SK-N-SH (cell line): ENCODE results near the gene ZNF438. TPM values are rescaled to one million over a fixed set of nuclear protein-coding genes. Genes with fewer than 3 reads are reported as not detected.

Experiments
- CTCF ChIA-PET: fragments of 300-600, 350-600 bp; formaldehyde crosslinking; extraction: SDS; loops from one replicate; lab custom pipeline; 2021; lab: Yijun Ruan, JAX
- POLR2A ChIA-PET: fragments of 350-600 bp; sonication (Branson Sonifier 250); formaldehyde crosslinking; extraction: SDS; loops from one replicate; lab custom pipeline; 2020; ENCODE audit warnings: antibody characterized with exemption, inconsistent platforms; lab: Yijun Ruan, JAX
- DNase-seq: peaks from one replicate; pipeline ENCODE4 v3.0.0; 2012
- H2AFZ ChIP-seq: fragments of 200-600 bp; sonication (generic); 2 replicates; pipeline ENCODE4 v1.8.1; 2016; ENCODE audit warnings: antibody characterized with exemption, mild to moderate bottlenecking, low read depth
- H3F3A ChIP-seq: fragments of 200-600 bp; sonication (generic); replicated peaks from 2 replicates; pipeline ENCODE3; 2016; ENCODE audit warnings: antibody characterized with exemption, mild to moderate bottlenecking; ENCODE audit not compliant: insufficient read depth
- H3K27ac ChIP-seq, 2 experiments: fragments of 200-500 bp in 1 of 2; fragments of 200-600 bp in 1 of 2; sonication (Bioruptor generic) in 1 of 2; sonication (generic), shearing (Covaris generic) in 1 of 2; 2 replicates each; pipeline versions ENCODE4 v1.5.1 to v1.6.1; 2014 to 2016; ENCODE audit warnings: low read depth in 2 of 2, inconsistent platforms in 1 of 2, low read length in 1 of 2, mild to moderate bottlenecking in 1 of 2, mixed read lengths in 1 of 2
- H3K27me3 ChIP-seq: fragments of 200-600 bp; sonication (generic), shearing (Covaris generic); 2 replicates; pipeline ENCODE4 v1.6.1; 2016; ENCODE audit warnings: mixed run types; ENCODE audit not compliant: insufficient read depth
- H3K36me3 ChIP-seq, 2 experiments: fragments of 200-500 bp in 1 of 2; fragments of 200-600 bp in 1 of 2; sonication (Bioruptor generic) in 1 of 2; sonication (generic) in 1 of 2; replicated peaks in 1 of 2; 2 replicates each; pipeline versions ENCODE3 to v1.5.1; 2014 to 2016; ENCODE audit warnings: low read length in 1 of 2, mild to moderate bottlenecking in 1 of 2; ENCODE audit not compliant: insufficient read depth in 2 of 2, control insufficient read depth in 1 of 2
- H3K4me1 ChIP-seq, 2 experiments: fragments of 200-500 bp in 1 of 2; fragments of 200-600 bp in 1 of 2; sonication (Bioruptor generic) in 1 of 2; sonication (generic), shearing (Covaris generic) in 1 of 2; 2 replicates each; pipeline versions ENCODE4 v1.5.1 to v1.6.1; 2014 to 2016; ENCODE audit warnings: low read depth in 1 of 2, low read length in 1 of 2, mixed run types in 1 of 2; ENCODE audit not compliant: insufficient read depth in 2 of 2, control insufficient read depth in 1 of 2
- H3K4me2 ChIP-seq: fragments of 200-600 bp; sonication (generic), shearing (Covaris generic); 2 replicates; pipeline ENCODE4 v1.6.1; 2017; ENCODE audit warnings: mixed run types
- H3K4me3 ChIP-seq, 2 experiments: fragments of 200-500 bp in 1 of 2; fragments of 200-600 bp in 1 of 2; sonication (Bioruptor generic) in 1 of 2; sonication (generic), shearing (Covaris generic) in 1 of 2; 2 replicates each; pipeline versions ENCODE4 v1.5.1 to v1.8.1; 2014 to 2016; ENCODE audit warnings: low read depth in 2 of 2, inconsistent platforms in 1 of 2, low read length in 1 of 2, mild to moderate bottlenecking in 1 of 2, mixed read lengths in 1 of 2, moderate library complexity in 1 of 2
- H3K79me2 ChIP-seq: fragments of 200-600 bp; sonication (generic); 2 replicates; pipeline ENCODE4 v1.8.1; 2017; ENCODE audit warnings: mild to moderate bottlenecking; ENCODE audit not compliant: insufficient read depth
- H3K9ac ChIP-seq: fragments of 200-600 bp; sonication (generic); 2 replicates; pipeline ENCODE4 v1.6.1; 2017; ENCODE audit warnings: mixed run types
- H3K9me2 ChIP-seq: fragments of 200-600 bp; sonication (generic); 2 replicates; pipeline ENCODE4 v1.6.1; 2017; ENCODE audit warnings: mixed run types
- H3K9me3 ChIP-seq: fragments of 200-600 bp; sonication (generic); 2 replicates; pipeline ENCODE4 v1.6.1; 2017; ENCODE audit warnings: mixed run types, mild to moderate bottlenecking, moderate library complexity
- H4K20me1 ChIP-seq: fragments of 200-600 bp; sonication (generic); 2 replicates; pipeline ENCODE4 v1.6.1; 2017; ENCODE audit warnings: mild to moderate bottlenecking, mixed run types; ENCODE audit not compliant: insufficient read depth
- CHD2 ChIP-seq: fragments of 150-350 bp; IDR thresholded peaks from 2 replicates; pipeline ENCODE4 v1.6.1; 2018; ENCODE audit warnings: low read length; ENCODE audit not compliant: partially characterized antibody
- ELF1 ChIP-seq: IDR thresholded peaks from 2 replicates; pipeline ENCODE4 v1.4.0; 2012
- EP300 ChIP-seq, 2 experiments: IDR thresholded peaks; 2 replicates each; pipeline versions ENCODE4 v1.4.0 to v1.6.1; 2012; ENCODE audit warnings: borderline replicate concordance in 1 of 2, low read depth in 1 of 2, low read length in 1 of 2
- FOSL2 ChIP-seq: IDR thresholded peaks from 2 replicates; pipeline ENCODE4 v1.4.0; 2012; ENCODE audit warnings: low read depth, mild to moderate bottlenecking, moderate library complexity, borderline replicate concordance
- MAX ChIP-seq: IDR thresholded peaks from 2 replicates; pipeline ENCODE4 v1.4.0; 2012; ENCODE audit warnings: low read depth
- MXI1 ChIP-seq: IDR thresholded peaks from 2 replicates; pipeline ENCODE4 v1.6.1; 2012; ENCODE audit warnings: mild to moderate bottlenecking, low read depth, low read length, improper control_type of control experiment
- RAD21 ChIP-seq: IDR thresholded peaks from 2 replicates; pipeline ENCODE4 v1.6.1; 2012; ENCODE audit warnings: mild to moderate bottlenecking, low read length
- SIN3A ChIP-seq: IDR thresholded peaks from 2 replicates; pipeline ENCODE4 v1.6.1; 2012; ENCODE audit warnings: low read depth, mild to moderate bottlenecking, low read length, moderate library complexity, borderline replicate concordance
- SMC3 ChIP-seq: IDR thresholded peaks from 2 replicates; pipeline ENCODE4 v1.6.1; 2012; ENCODE audit warnings: low read depth, low read length, improper control_type of control experiment
- TCF12 ChIP-seq: IDR thresholded peaks from 2 replicates; pipeline ENCODE4 v1.4.0; 2012
- USF1 ChIP-seq: IDR thresholded peaks from 2 replicates; pipeline ENCODE4 v1.4.0; 2012; ENCODE audit warnings: low read depth, borderline replicate concordance
- ZBTB33 ChIP-seq: IDR thresholded peaks from 2 replicates; pipeline ENCODE4 v1.4.0; 2012; ENCODE audit warnings: low read depth, borderline replicate concordance
- WGBS: methylation state at CpG from one replicate; pipeline ENCODE4 v1.1.6; 2017; ENCODE audit warnings: low lambda C conversion rate; 5-methylcytosine and 5-hydroxymethylcytosine counted together
- polyA plus RNA-seq, 3 experiments: library from polyadenylated mRNA; depleted of rRNA; stranded (reverse); fragments of >200 nt; gene quantifications; 2 replicates each; pipeline ENCODE4 v1.2.3, GENCODE V29; 2012
- TF ChIP-seq, protein P1 (sequence below): fragments of 200-600 bp; sonication (generic); IDR thresholded peaks from 2 replicates; pipeline ENCODE4 v1.6.1; 2017; ENCODE audit warnings: antibody characterized with exemption, mild to moderate bottlenecking, moderate library complexity
- TF ChIP-seq, protein P2 (sequence below): IDR thresholded peaks from 2 replicates; pipeline ENCODE4; 2012
- TF ChIP-seq, protein P3 (sequence below): fragments of 150-350 bp; IDR thresholded peaks from 2 replicates; pipeline ENCODE4 v1.6.1; 2016; ENCODE audit warnings: mild to moderate bottlenecking, low read depth, low read length
- TF ChIP-seq, protein P4 (sequence below): IDR thresholded peaks from 2 replicates; pipeline ENCODE4 v1.6.1; 2012; ENCODE audit warnings: mild to moderate bottlenecking, low read depth, low read length, moderate library complexity

ZNF438 gene
- polyA plus RNA-seq, 1 of the 3 experiments (the other 2 are of a cell fraction) = 2.1 TPM

DNA sequence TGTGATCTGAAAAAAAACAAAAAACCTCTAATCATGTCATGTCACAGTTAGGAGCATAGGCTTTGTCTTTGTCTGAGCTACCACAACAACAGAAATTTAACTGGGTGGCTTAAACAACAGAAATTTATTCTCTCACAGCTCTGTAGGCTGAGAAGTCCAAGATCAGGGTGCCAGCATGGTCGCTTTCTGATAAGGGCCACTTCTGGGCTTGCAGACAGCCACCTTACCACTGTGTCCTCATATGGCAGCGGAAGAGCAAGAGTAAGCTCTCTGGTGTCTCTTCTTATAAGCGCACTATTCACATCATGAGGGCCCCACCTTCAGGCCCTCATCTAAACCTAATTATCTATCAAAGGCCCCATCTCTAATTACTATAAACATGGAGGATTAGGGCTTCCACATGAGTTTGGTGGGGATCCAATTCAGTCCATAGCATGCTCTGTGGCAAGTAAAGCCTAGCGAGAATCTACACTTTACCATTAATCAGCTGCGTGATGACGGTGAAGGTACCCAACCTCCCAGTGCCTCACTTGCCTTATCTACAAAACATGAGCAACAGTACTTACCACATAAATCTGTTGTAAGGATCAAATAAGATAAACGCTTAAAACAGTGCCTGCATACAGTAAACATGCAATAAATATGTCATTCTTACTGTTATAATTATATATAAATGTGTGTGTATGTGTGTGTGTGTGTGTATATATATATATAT, 17.3 kb downstream of the ZNF438 start:
- no peaks in the 10 kb centered on the region for H3K9me2 ChIP-seq
- no peak overlapping the region for H2AFZ ChIP-seq
- no peaks in the 10 kb centered on the region for H3K4me1 ChIP-seq
- no peak for TF ChIP-seq SIN3A
- TF ChIP-seq, protein P1, sequence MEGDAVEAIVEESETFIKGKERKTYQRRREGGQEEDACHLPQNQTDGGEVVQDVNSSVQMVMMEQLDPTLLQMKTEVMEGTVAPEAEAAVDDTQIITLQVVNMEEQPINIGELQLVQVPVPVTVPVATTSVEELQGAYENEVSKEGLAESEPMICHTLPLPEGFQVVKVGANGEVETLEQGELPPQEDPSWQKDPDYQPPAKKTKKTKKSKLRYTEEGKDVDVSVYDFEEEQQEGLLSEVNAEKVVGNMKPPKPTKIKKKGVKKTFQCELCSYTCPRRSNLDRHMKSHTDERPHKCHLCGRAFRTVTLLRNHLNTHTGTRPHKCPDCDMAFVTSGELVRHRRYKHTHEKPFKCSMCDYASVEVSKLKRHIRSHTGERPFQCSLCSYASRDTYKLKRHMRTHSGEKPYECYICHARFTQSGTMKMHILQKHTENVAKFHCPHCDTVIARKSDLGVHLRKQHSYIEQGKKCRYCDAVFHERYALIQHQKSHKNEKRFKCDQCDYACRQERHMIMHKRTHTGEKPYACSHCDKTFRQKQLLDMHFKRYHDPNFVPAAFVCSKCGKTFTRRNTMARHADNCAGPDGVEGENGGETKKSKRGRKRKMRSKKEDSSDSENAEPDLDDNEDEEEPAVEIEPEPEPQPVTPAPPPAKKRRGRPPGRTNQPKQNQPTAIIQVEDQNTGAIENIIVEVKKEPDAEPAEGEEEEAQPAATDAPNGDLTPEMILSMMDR = no peak
- TF ChIP-seq MXI1 = no peak
- no peak overlapping the region for H3K27ac ChIP-seq
- no peaks in the 10 kb centered on the region for H3K36me3 ChIP-seq
- H3K9me3 ChIP-seq = no peaks in the 10 kb centered on the region
- no peaks in the 10 kb centered on the region for H3K79me2 ChIP-seq
- CTCF ChIA-PET = no interaction called here
- 94% methylated on average over 7 of the region's 7 CpGs for WGBS
- POLR2A ChIA-PET = no interaction called here
- peaks cover 7% of the 10 kb centered on the region for H3F3A ChIP-seq
- no peak overlapping the region for H3K4me3 ChIP-seq
- H3K27me3 ChIP-seq = no peaks in the 10 kb centered on the region
- H3K4me2 ChIP-seq = no peak overlapping the region
- H3K9ac ChIP-seq = no peak overlapping the region
- no peak for DNase-seq
- H4K20me1 ChIP-seq = no peaks in the 10 kb centered on the region

GRCh38 chr10:31013331-31013730, 18.3 kb downstream of the ZNF438 start:
- Histone ChIP-seq H3K4me1 (peaks cover 0 to under 1% of the 10 kb centered on the region in 2 experiments; a peak in 1 of 4 replicates), H3K9me2 (no peaks in the 10 kb centered on the region), H4K20me1 (no peaks in the 10 kb centered on the region), H3K27me3 (no peaks in the 10 kb centered on the region), H3K27ac (no peak overlapping the region), H3K9ac (no peak overlapping the region), H3K79me2 (no peaks in the 10 kb centered on the region), H3K9me3 (no peaks in the 10 kb centered on the region), H3F3A (peaks cover 10% of the 10 kb centered on the region), H3K4me3 (no peak overlapping the region), H3K4me2 (no peak overlapping the region), H3K36me3 (no peaks in the 10 kb centered on the region), H2AFZ (no peak overlapping the region)
- no peak for DNase-seq
- WGBS = 89% methylated on average over 3 of the region's 3 CpGs
- ChIA-PET CTCF (no interaction called here), POLR2A (no interaction called here)
- TF ChIP-seq, protein P2, sequence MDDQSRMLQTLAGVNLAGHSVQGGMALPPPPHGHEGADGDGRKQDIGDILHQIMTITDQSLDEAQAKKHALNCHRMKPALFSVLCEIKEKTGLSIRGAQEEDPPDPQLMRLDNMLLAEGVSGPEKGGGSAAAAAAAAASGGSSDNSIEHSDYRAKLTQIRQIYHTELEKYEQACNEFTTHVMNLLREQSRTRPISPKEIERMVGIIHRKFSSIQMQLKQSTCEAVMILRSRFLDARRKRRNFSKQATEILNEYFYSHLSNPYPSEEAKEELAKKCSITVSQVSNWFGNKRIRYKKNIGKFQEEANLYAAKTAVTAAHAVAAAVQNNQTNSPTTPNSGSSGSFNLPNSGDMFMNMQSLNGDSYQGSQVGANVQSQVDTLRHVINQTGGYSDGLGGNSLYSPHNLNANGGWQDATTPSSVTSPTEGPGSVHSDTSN = no peak
- no peak for TF ChIP-seq EP300 (IDR thresholded peaks at IDR 0.05; ENCODE audit: borderline replicate concordance in 1 of 2, low read depth in 1 of 2, low read length in 1 of 2)
- TF ChIP-seq, protein P3, sequence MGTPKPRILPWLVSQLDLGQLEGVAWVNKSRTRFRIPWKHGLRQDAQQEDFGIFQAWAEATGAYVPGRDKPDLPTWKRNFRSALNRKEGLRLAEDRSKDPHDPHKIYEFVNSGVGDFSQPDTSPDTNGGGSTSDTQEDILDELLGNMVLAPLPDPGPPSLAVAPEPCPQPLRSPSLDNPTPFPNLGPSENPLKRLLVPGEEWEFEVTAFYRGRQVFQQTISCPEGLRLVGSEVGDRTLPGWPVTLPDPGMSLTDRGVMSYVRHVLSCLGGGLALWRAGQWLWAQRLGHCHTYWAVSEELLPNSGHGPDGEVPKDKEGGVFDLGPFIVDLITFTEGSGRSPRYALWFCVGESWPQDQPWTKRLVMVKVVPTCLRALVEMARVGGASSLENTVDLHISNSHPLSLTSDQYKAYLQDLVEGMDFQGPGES = no peak
- TF ChIP-seq ZBTB33 = no peak
- TF ChIP-seq, protein P4, sequence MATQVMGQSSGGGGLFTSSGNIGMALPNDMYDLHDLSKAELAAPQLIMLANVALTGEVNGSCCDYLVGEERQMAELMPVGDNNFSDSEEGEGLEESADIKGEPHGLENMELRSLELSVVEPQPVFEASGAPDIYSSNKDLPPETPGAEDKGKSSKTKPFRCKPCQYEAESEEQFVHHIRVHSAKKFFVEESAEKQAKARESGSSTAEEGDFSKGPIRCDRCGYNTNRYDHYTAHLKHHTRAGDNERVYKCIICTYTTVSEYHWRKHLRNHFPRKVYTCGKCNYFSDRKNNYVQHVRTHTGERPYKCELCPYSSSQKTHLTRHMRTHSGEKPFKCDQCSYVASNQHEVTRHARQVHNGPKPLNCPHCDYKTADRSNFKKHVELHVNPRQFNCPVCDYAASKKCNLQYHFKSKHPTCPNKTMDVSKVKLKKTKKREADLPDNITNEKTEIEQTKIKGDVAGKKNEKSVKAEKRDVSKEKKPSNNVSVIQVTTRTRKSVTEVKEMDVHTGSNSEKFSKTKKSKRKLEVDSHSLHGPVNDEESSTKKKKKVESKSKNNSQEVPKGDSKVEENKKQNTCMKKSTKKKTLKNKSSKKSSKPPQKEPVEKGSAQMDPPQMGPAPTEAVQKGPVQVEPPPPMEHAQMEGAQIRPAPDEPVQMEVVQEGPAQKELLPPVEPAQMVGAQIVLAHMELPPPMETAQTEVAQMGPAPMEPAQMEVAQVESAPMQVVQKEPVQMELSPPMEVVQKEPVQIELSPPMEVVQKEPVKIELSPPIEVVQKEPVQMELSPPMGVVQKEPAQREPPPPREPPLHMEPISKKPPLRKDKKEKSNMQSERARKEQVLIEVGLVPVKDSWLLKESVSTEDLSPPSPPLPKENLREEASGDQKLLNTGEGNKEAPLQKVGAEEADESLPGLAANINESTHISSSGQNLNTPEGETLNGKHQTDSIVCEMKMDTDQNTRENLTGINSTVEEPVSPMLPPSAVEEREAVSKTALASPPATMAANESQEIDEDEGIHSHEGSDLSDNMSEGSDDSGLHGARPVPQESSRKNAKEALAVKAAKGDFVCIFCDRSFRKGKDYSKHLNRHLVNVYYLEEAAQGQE = no peak
- TF ChIP-seq TCF12 = no peak
- no peak for TF ChIP-seq RAD21
- TF ChIP-seq USF1 = no peak
- no peak for TF ChIP-seq CHD2
- no peak for TF ChIP-seq FOSL2
- TF ChIP-seq SMC3 = no peak
- no peak for TF ChIP-seq ELF1
- TF ChIP-seq MAX = no peak
